ENCODE results near the gene DPP6.

DNA sequence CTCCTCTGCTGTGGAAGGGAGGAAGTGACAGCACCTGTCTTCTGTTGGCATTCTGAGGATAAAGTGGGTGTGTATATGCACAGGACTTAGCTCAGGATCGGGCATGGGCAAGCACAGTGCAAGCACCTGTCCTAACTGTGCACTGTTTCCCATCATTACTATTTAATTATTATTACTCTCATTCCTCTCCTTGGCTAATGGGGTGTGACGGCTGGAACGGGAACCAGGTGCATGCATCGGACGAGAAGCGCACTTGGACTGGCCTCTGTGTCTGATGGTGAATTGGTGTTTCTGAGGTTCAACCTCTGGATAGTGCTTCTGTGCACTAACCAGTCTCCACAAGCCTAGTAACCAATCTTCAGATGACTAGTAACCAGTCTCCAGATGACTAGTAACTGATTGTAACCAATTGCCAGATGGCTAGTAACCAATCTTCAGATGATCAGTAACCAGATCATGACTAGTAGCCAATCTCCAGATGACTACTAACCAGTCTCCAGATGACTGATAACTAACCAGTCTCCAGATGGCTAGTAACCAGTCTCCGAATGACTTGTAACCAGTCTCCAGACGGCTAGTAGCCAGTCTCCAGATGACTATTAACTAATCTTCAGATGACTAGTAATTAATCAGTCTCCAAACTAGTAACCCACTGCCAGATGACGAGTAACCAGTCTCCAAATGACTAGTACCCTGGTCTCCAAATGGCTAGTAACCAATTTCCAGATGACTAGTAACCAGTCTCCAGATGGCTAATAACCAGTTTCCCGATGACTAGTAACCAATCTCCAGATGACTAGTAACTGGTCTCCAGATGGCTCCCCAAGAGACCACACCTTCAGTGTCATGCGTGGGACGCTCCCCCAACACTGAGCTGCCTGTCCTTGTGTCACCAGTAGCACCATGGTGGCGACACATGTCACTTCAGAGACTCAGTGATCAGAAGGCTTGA, 864.9 kb downstream of the DPP6 start:
- no peak for TF ChIP-seq EP300 (IDR thresholded peaks at IDR 0.05; ENCODE audit: borderline replicate concordance in 1 of 2, low read depth in 1 of 2, low read length in 1 of 2)
- TF ChIP-seq, protein P1, sequence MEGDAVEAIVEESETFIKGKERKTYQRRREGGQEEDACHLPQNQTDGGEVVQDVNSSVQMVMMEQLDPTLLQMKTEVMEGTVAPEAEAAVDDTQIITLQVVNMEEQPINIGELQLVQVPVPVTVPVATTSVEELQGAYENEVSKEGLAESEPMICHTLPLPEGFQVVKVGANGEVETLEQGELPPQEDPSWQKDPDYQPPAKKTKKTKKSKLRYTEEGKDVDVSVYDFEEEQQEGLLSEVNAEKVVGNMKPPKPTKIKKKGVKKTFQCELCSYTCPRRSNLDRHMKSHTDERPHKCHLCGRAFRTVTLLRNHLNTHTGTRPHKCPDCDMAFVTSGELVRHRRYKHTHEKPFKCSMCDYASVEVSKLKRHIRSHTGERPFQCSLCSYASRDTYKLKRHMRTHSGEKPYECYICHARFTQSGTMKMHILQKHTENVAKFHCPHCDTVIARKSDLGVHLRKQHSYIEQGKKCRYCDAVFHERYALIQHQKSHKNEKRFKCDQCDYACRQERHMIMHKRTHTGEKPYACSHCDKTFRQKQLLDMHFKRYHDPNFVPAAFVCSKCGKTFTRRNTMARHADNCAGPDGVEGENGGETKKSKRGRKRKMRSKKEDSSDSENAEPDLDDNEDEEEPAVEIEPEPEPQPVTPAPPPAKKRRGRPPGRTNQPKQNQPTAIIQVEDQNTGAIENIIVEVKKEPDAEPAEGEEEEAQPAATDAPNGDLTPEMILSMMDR (IDR thresholded peaks at IDR 0.05): no peak
- TF ChIP-seq, protein P2, sequence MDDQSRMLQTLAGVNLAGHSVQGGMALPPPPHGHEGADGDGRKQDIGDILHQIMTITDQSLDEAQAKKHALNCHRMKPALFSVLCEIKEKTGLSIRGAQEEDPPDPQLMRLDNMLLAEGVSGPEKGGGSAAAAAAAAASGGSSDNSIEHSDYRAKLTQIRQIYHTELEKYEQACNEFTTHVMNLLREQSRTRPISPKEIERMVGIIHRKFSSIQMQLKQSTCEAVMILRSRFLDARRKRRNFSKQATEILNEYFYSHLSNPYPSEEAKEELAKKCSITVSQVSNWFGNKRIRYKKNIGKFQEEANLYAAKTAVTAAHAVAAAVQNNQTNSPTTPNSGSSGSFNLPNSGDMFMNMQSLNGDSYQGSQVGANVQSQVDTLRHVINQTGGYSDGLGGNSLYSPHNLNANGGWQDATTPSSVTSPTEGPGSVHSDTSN (IDR thresholded peaks at IDR 0.05): no peak
- TF ChIP-seq POLR2AphosphoS5 (IDR thresholded peaks at IDR 0.05; ENCODE audit: low read depth, low read length): no peak
- no peak for TF ChIP-seq TCF12 (IDR thresholded peaks at IDR 0.05)
- no peak for TF ChIP-seq MEF2A (IDR thresholded peaks at IDR 0.05; ENCODE audit: borderline replicate concordance, low read depth)
- TF ChIP-seq TAF1 (IDR thresholded peaks at IDR 0.05; ENCODE audit: borderline replicate concordance, low read depth, low read length): no peak
